Measurements from ENCODE around the gene TBX10. TPM values are rescaled to one million over a fixed set of nuclear protein-coding genes. Genes with fewer than 3 reads are reported as not detected.

Gene TBX10
- not detected in 2 replicates for total RNA-seq

GRCh38 chr11:67639438-67639859, at the start of gene TBX10:
Gene TBX10, minus strand, starts transcription at chr11:67639763. Its CDS starts 291 bp downstream, at chr11:67639472.

GRCh38 chr11:67674442-67674871, 34.9 kb upstream of the TBX10 start, which contains the start of gene ALDH3B2:
Gene ALDH3B2, minus strand, starts transcription at chr11:67674623. Its CDS starts 7,688 bp downstream, at chr11:67666935.

GRCh38 chr11:67629386-67630227, 10.0 kb downstream of the TBX10 start, which contains the start of gene NUDT8:
Gene NUDT8, minus strand, starts transcription at chr11:67629937. Its CDS starts 26 bp downstream, at chr11:67629911.

GRCh38 chr11:67606492-67607295, 32.9 kb downstream of the TBX10 start, which contains the start of gene NDUFV1:
Gene NDUFV1, plus strand, starts transcription at chr11:67606936. Its CDS starts 69 bp downstream, at chr11:67607005.

GRCh38 chr11:67583247-67584204, 56.0 kb downstream of the TBX10 start, which contains the start of gene GSTP1:
Gene GSTP1, plus strand, starts transcription at chr11:67583812. Its CDS starts 32 bp downstream, at chr11:67583844.

Other genes starting within 250 kb of the TBX10 start
- gene RAD9A, start 247.8 kb downstream of the TBX10 start, total RNA-seq, result 5.5 and 16.3 TPM in 2 replicates
- 251 and 264 TPM in 2 replicates for gene PPP1CA, start 237.9 kb downstream of the TBX10 start, total RNA-seq
- gene TBC1D10C, start 235.7 kb downstream of the TBX10 start, total RNA-seq, result not detected in 2 replicates
- gene CARNS1, start 224.1 kb downstream of the TBX10 start, total RNA-seq, result 0.30 TPM in 1 of 2 replicates, not detected in the other
- 44.4 and 71.9 TPM in 2 replicates for gene RPS6KB2, start 211.3 kb downstream of the TBX10 start, total RNA-seq
- 0.78 and 1.4 TPM in 2 replicates for gene PTPRCAP, start 202.1 kb downstream of the TBX10 start, total RNA-seq
- gene CORO1B, start 196.3 kb downstream of the TBX10 start, total RNA-seq, result 65.5 and 82.0 TPM in 2 replicates
- gene GPR152, start 187.0 kb downstream of the TBX10 start, total RNA-seq, result not detected in 2 replicates
- gene CABP4, start 184.4 kb downstream of the TBX10 start, total RNA-seq, result not detected in 2 replicates
- gene TMEM134, start 170.5 kb downstream of the TBX10 start, total RNA-seq, result 91.8 and 98.6 TPM in 2 replicates
- gene AIP, start 156.7 kb downstream of the TBX10 start, total RNA-seq, result 43.6 and 47.6 TPM in 2 replicates
- 28.0 and 39.4 TPM in 2 replicates for gene PITPNM1, start 134.4 kb downstream of the TBX10 start, total RNA-seq
- gene CDK2AP2, start 131.6 kb downstream of the TBX10 start, total RNA-seq, result 73.0 and 86.1 TPM in 2 replicates
- gene CABP2, start 116.3 kb downstream of the TBX10 start, total RNA-seq, result not detected in 2 replicates
- 2,705 and 3,941 TPM in 2 replicates for gene GSTP1, start 56.0 kb downstream of the TBX10 start, total RNA-seq
- 271 and 284 TPM in 2 replicates for gene NDUFV1, start 32.8 kb downstream of the TBX10 start, total RNA-seq
- 11.7 and 16.6 TPM in 2 replicates for gene NUDT8, start 9.8 kb downstream of the TBX10 start, total RNA-seq
- gene ACY3, start 11.0 kb upstream of the TBX10 start, total RNA-seq, result 0.16 TPM in 1 of 2 replicates, not detected in the other
- 0.87 and 3.4 TPM in 2 replicates for gene ALDH3B2, start 34.9 kb upstream of the TBX10 start, total RNA-seq

Measured in hair follicular keratinocyte (primary cell).